Measurements from ENCODE around the gene ZNF804A.

- TF ChIP-seq CTCF (IDR thresholded peaks at IDR 0.05; ENCODE audit: low read depth, low read length) (no peak), MYC (IDR thresholded peaks at IDR 0.05; ENCODE audit: low read depth, low read length) (no peak), POLR2A (IDR thresholded peaks at IDR 0.05; ENCODE audit: extremely low read depth, insufficient read length) (no peak)
These were observed 87.9 kb downstream of the ZNF804A start for GRCh38 chr2:184685999-184686841.
